ENCODE measurements around the gene FUOM.
"Not testable (repeated sequence)": the region's sequence is repeated elsewhere in the genome, so short reads cannot be mapped to it uniquely, and the experiment has no call there.

The FUOM gene

GRCh38 chr10:133327651-133328357 lies 30.0 kb downstream of the FUOM start:
- Histone ChIP-seq H3K36me3 (ENCODE audit: insufficient read depth, low read length) (no peaks in the 10 kb centered on the region), H3K9ac (ENCODE audit: low read depth, low read length) (no peak overlapping the region), H3K4me1 (ENCODE audit: insufficient read depth, low read length) (peaks cover 3% of the 10 kb centered on the region; the same call in 1 of the 2 replicates), H3K9me3 (ENCODE audit: control insufficient read depth, insufficient read depth, low read length) (no peaks in the 10 kb centered on the region)

GRCh38 chr10:133326745-133327650 lies 30.8 kb downstream of the FUOM start:
- no peaks in the 10 kb centered on the region for H3K9me3 ChIP-seq (ENCODE audit: control insufficient read depth, insufficient read depth, low read length)
- no peak overlapping the region for H3K9ac ChIP-seq (ENCODE audit: low read depth, low read length)
- H3K36me3 ChIP-seq (ENCODE audit: insufficient read depth, low read length), result no peaks in the 10 kb centered on the region

GRCh38 chr10:133326223-133326551 lies 31.6 kb downstream of the FUOM start:
- Histone ChIP-seq H3K9ac (ENCODE audit: low read depth, low read length) (peak overlapping the region; percentile 72), H3K36me3 (ENCODE audit: insufficient read depth, low read length) (no peaks in the 10 kb centered on the region), H3K9me3 (ENCODE audit: control insufficient read depth, insufficient read depth, low read length) (no peaks in the 10 kb centered on the region), H3K4me1 (ENCODE audit: insufficient read depth, low read length) (peaks cover 3% of the 10 kb centered on the region; the same call in 1 of the 2 replicates)

More at GRCh38 chr10:133326745-133327650, 30.8 kb downstream of the FUOM start:
- peaks cover 3% of the 10 kb centered on the region; the same call in 1 of the 2 replicates for H3K4me1 ChIP-seq (ENCODE audit: insufficient read depth, low read length)

- no peaks in the 10 kb centered on the region for H3K9me3 ChIP-seq (ENCODE audit: control insufficient read depth, insufficient read depth, low read length)
- no peaks in the 10 kb centered on the region for H3K36me3 ChIP-seq (ENCODE audit: insufficient read depth, low read length)
- peaks cover 3% of the 10 kb centered on the region; the same call in 1 of the 2 replicates for H3K4me1 ChIP-seq (ENCODE audit: insufficient read depth, low read length)
- H3K9ac ChIP-seq (ENCODE audit: low read depth, low read length), result peak overlapping the region; percentile 72
These were observed 32.2 kb downstream of the FUOM start for GRCh38 chr10:133325440-133326222.

GRCh38 chr10:133324857-133325260 lies 33.0 kb downstream of the FUOM start:
- H3K9ac ChIP-seq (ENCODE audit: low read depth, low read length), result peak overlapping the region; percentile 72
- H3K36me3 ChIP-seq (ENCODE audit: insufficient read depth, low read length), result no peaks in the 10 kb centered on the region
- peaks cover 3% of the 10 kb centered on the region; the same call in 1 of the 2 replicates for H3K4me1 ChIP-seq (ENCODE audit: insufficient read depth, low read length)
- H3K9me3 ChIP-seq (ENCODE audit: control insufficient read depth, insufficient read depth, low read length), result no peaks in the 10 kb centered on the region

GRCh38 chr10:133324198-133324792 lies 33.5 kb downstream of the FUOM start:
- Histone ChIP-seq H3K9me3 (ENCODE audit: control insufficient read depth, insufficient read depth, low read length) (no peaks in the 10 kb centered on the region), H3K36me3 (ENCODE audit: insufficient read depth, low read length) (no peaks in the 10 kb centered on the region), H3K4me1 (ENCODE audit: insufficient read depth, low read length) (peaks cover 3% of the 10 kb centered on the region; the same call in 1 of the 2 replicates), H3K9ac (ENCODE audit: low read depth, low read length) (peak overlapping the region; percentile 25; the same call in 1 of the 2 replicates)

GRCh38 chr10:133322064-133322709 lies 35.6 kb downstream of the FUOM start:
- H3K4me1 ChIP-seq (ENCODE audit: insufficient read depth, low read length); H3K9me3 ChIP-seq (ENCODE audit: control insufficient read depth, insufficient read depth, low read length); H3K9ac ChIP-seq (ENCODE audit: low read depth, low read length); H3K36me3 ChIP-seq (ENCODE audit: insufficient read depth, low read length): not testable (repeated sequence)

- not testable (repeated sequence) for H3K9ac ChIP-seq (ENCODE audit: low read depth, low read length); H3K4me1 ChIP-seq (ENCODE audit: insufficient read depth, low read length); H3K9me3 ChIP-seq (ENCODE audit: control insufficient read depth, insufficient read depth, low read length); H3K36me3 ChIP-seq (ENCODE audit: insufficient read depth, low read length)
These were observed 36.9 kb downstream of the FUOM start for GRCh38 chr10:133320852-133321422.

GRCh38 chr10:133318494-133319127 lies 39.2 kb downstream of the FUOM start:
- H3K36me3 ChIP-seq (ENCODE audit: insufficient read depth, low read length), result no peaks in the 10 kb centered on the region

GRCh38 chr10:133316732-133317131 lies 41.1 kb downstream of the FUOM start:
- Histone ChIP-seq H3K9ac (ENCODE audit: low read depth, low read length) (no peak overlapping the region), H3K36me3 (ENCODE audit: insufficient read depth, low read length) (no peaks in the 10 kb centered on the region), H3K9me3 (ENCODE audit: control insufficient read depth, insufficient read depth, low read length) (no peaks in the 10 kb centered on the region; the same call in 1 of the 2 replicates), H3K4me1 (ENCODE audit: insufficient read depth, low read length) (no peaks in the 10 kb centered on the region)

More at GRCh38 chr10:133318494-133319127, 39.2 kb downstream of the FUOM start:
- Histone ChIP-seq H3K4me1 (ENCODE audit: insufficient read depth, low read length) (no peaks in the 10 kb centered on the region), H3K9me3 (ENCODE audit: control insufficient read depth, insufficient read depth, low read length) (no peaks in the 10 kb centered on the region; the same call in 1 of the 2 replicates), H3K9ac (ENCODE audit: low read depth, low read length) (peak overlapping the region; percentile 53; the same call in 1 of the 2 replicates)

- Histone ChIP-seq H3K9me3 (ENCODE audit: control insufficient read depth, insufficient read depth, low read length) (no peaks in the 10 kb centered on the region; the same call in 1 of the 2 replicates), H3K4me1 (ENCODE audit: insufficient read depth, low read length) (no peaks in the 10 kb centered on the region), H3K9ac (ENCODE audit: low read depth, low read length) (no peak overlapping the region), H3K36me3 (ENCODE audit: insufficient read depth, low read length) (no peaks in the 10 kb centered on the region)
These were observed 41.6 kb downstream of the FUOM start for GRCh38 chr10:133316266-133316665.

GRCh38 chr10:133315847-133316246 lies 42.0 kb downstream of the FUOM start:
- Histone ChIP-seq H3K4me1 (ENCODE audit: insufficient read depth, low read length) (no peaks in the 10 kb centered on the region), H3K36me3 (ENCODE audit: insufficient read depth, low read length) (no peaks in the 10 kb centered on the region), H3K9ac (ENCODE audit: low read depth, low read length) (no peak overlapping the region), H3K9me3 (ENCODE audit: control insufficient read depth, insufficient read depth, low read length) (no peaks in the 10 kb centered on the region; the same call in 1 of the 2 replicates)

GRCh38 chr10:133314911-133315310 lies 42.9 kb downstream of the FUOM start:
- no peaks in the 10 kb centered on the region for H3K36me3 ChIP-seq (ENCODE audit: insufficient read depth, low read length)
- no peak overlapping the region for H3K9ac ChIP-seq (ENCODE audit: low read depth, low read length)
- H3K9me3 ChIP-seq (ENCODE audit: control insufficient read depth, insufficient read depth, low read length), result no peaks in the 10 kb centered on the region; the same call in 1 of the 2 replicates
- no peaks in the 10 kb centered on the region for H3K4me1 ChIP-seq (ENCODE audit: insufficient read depth, low read length)

Data from ES-I3 (cell line).